Activated CD8-positive, alpha-beta memory T cell treated with anti-CD3 and anti-CD28 coated beads for 24 hours (primary cell): ENCODE data around the gene LIPM.

Experiments used
- DNase-seq: peaks from one replicate; pipeline ENCODE4 v3.0.0-alpha.2; 2020

The LIPM gene

DNA sequence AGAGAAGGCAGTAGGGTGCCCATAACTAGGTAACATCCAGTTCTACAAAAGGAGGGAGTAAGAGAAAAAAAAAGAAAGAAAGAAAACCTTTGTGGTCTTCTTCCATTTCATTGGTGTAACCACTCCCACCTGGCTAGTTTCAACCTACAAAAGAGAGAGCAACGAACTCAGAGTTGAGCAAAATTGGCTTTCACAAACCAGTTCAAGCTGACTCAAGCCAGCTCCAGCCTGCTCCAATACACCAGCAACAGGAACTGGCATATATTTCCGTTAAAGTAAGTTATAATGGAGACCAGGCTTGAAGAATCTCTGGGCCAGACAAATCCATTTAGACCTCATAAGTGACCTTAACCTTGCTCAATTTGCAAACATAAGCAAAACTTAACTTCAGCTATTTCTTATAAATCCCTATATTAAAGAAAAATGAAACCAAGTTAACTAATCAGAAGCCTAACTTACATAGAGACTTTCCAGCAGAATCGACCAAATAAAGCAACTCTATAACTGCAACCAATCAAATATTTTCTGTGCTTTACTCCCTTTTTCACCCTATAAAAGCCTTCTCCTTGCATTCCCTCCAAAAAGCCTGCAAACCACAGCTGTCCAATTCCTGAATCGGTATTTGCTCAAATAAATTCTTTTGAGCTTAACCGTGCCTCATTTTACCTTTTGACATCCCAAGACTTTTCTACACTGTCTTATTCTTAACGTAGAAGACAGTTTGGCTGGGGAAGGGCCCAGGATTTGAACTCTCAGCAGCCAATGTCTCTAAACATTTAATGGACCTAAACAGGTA is 39.0 kb downstream of the LIPM start:
- DNase-seq, result no peak

DNA sequence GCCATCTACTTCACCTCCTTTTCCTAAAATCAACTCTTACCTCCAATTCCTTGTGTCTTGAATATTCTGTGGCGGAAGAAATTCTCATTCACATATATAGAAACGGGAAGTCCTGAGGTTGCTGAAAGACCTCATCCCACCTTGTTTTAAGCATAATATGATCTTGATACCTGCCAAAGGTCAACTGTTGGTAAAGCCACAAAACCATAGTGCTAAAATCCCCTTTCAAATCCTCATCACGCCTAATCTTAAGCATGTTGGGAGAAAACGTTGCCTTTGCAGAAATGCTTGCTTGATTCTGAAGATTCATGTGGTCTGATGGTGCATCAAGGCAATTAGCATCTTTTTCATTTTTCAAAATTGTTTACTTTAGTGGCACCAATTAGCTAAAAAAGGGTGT is 40.6 kb downstream of the LIPM start:
- no peak for DNase-seq

GRCh38 chr10:88848499-88848898 is 46.0 kb downstream of the LIPM start:
- no peak for DNase-seq

- DNase-seq, result no peak
Observed at GRCh38 chr10:88849234-88849633, 46.7 kb downstream of the LIPM start.

DNA sequence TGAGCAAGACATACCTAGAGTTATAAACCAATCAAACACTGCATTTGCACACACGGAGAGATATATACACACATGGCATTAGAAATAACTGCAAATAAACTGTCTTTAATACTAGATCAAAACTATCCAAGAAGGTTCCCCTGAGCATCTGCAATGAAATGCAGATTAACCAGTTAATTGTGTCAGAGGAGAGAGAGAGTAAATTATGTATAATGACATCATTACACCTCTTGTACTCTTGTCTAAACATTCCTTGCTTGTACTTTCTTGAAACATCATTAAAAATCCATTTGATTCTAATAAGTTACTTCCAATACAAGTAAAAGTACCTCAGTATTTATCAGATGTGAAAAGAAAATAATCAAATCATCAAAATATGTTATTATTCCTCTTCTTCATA is 48.2 kb downstream of the LIPM start:
- DNase-seq, result no peak

DNA sequence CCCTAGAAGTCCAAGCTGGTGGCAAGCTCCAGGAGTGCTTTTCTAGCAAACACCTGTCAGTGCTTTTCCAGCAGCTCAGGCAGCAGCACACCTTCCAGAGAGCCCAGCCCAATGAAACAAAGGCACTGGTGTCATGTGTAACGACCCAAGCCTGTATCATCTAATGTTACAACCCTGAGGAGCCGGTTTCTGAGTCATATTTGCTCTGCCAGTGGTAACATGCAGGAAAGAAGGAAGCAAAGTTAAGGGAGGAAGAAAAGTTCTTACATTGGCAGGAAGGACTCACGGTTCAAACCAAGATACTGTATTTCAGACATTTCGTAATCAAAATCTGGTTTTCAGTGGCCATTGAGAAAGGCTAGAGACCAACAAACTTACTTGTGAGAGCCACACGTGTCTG is 49.2 kb downstream of the LIPM start, which contains the start of gene ANKRD22:
Gene ANKRD22 (minus strand): TSS at position 139 of the 400 bp plus-strand sequence. CDS start 237 bp downstream, outside the sequence.
- no peak for DNase-seq

GRCh38 chr10:88852327-88852726 is 49.8 kb downstream of the LIPM start:
- no peak for DNase-seq

- DNase-seq, result no peak
Observed at GRCh38 chr10:88853155-88853881, 50.8 kb downstream of the LIPM start.

GRCh38 chr10:88854684-88855083 is 52.2 kb downstream of the LIPM start:
- DNase-seq, result no peak

DNA sequence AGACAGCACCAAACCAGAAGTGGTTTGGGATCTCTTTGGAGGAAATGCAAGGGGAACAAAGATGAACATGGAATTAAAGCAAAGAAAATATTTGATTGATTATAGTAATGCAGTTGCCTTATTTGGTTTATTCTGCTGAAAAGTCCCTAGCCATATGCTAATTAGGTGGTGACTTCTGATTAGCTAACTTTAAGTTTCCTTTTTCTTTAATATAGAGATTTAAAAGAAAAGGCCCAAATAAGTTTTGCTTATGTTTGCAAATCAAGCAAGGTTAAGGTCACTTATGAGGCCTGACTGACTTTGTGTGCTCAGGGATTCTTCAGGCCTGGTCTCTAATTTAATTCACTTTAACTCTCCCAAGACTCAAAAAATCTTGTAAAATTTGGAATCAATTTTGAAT is 55.3 kb downstream of the LIPM start:
- DNase-seq, result no peak

DNA sequence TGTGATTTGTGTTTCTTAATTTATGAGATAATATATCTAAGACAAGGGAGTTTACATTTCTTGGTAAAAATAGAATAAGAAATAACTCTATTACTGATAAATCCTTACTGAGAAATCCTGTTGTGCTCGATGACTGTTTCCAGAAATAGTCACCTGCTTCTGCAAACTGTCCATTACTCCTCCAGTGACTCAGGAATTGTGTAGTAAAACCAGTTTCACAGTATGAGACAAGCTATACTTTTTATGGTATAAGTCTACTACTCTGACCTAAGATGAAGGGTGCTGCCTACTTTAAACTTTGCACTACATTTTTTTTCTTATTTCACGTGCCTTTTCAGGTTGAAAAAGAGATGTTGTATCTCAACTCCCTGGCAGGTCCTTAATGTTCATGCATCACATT is 56.0 kb downstream of the LIPM start:
- no peak for DNase-seq

- no peak for DNase-seq
Observed at GRCh38 chr10:88861036-88861435, 58.5 kb downstream of the LIPM start.

DNA sequence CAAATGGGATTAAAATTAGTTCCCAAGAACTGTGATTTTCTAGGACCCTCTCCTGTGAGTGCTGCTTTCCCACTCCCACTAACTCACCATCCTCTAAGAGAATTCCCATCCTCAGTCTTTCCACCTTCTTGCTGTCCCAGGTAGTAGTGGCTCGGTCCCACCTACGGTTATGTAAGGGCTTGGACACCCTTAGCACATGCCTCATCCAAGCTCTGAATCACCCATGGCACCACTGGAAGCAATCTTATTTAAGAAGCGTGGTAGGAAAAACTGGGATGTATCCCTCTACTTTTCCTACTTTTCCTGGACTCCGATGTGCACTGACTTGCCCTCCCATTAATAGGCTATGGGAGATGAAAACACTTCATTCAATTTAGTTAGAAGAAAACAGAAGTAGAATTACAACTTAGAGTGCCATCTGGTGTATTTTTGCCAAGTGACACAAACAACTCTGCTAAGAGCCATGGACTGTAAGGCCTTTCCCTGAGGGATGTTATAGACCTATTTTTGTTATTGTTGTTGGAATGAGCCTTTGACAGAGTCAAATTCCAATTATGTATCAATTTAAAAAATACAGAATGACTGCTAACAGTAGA is 62.8 kb downstream of the LIPM start:
- no peak for DNase-seq

DNA sequence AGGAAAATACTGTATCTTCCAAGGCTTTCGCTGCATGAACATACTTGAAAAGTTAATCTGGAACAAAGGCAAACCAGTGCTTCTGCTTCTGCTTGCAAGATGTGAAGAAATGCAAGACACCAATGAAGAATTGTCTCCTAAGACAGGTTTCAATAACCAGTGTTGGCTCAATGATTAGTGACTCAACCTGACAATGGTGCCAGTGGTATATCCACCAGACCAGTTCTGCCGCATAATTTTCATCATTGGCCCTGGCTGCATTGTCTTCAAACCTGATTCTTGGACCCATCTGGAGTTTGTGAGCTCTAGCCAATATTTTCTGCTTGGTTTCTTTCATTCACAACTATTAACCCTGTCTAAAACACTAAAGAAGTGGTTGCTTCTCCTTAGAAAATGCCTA is 63.9 kb downstream of the LIPM start:
- no peak for DNase-seq

- no peak for DNase-seq
Observed at GRCh38 chr10:88870089-88870488, 67.6 kb downstream of the LIPM start.
